OCI-M2 (cell line): ENCODE results near the gene MICALL1.

Source experiments
- DNase-seq: peaks from one replicate; lab custom pipeline; 2025; ENCODE audit not compliant: unreplicated experiment; lab: John Stamatoyannopoulos, UW

The MICALL1 gene

DNA sequence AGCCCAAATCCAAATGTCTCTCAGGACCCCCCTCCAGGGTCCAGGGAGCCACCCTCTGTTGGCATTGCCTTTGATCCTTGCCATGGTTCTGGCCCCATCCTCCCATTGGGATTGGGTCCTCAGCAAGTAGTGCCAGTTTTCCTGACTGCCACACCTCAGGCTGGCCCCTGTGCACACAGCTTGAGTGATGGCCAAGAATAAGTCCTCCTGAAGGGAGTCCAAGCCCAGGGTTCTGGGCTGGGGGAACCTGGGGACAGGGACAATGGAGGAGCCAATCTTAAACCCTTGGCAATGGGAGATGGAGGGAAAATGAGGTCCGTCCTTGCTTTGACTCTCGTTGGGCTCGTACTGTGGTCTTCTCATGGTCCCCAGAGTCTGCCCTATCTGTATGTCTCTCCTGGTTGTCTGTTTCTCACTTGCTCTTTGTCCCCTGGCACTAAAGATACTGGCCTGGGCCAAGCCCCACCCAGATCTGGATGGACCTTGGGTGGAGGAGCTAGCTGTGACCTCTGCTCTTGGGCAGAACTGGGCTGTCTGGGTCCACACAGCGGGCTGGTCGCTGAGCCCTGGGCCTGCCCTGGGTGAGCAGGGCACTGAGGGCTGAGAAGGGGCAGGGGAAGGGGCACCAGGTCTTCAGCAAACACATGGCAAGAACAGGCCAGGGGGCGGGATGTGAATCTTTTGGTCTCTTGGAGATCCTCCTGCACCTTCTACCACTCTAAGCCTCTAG is 75.3 kb downstream of the MICALL1 start:
- no peak for DNase-seq

GRCh38 chr22:37982151-37982785 is 76.2 kb downstream of the MICALL1 start:
- DNase-seq, result no peak

DNA sequence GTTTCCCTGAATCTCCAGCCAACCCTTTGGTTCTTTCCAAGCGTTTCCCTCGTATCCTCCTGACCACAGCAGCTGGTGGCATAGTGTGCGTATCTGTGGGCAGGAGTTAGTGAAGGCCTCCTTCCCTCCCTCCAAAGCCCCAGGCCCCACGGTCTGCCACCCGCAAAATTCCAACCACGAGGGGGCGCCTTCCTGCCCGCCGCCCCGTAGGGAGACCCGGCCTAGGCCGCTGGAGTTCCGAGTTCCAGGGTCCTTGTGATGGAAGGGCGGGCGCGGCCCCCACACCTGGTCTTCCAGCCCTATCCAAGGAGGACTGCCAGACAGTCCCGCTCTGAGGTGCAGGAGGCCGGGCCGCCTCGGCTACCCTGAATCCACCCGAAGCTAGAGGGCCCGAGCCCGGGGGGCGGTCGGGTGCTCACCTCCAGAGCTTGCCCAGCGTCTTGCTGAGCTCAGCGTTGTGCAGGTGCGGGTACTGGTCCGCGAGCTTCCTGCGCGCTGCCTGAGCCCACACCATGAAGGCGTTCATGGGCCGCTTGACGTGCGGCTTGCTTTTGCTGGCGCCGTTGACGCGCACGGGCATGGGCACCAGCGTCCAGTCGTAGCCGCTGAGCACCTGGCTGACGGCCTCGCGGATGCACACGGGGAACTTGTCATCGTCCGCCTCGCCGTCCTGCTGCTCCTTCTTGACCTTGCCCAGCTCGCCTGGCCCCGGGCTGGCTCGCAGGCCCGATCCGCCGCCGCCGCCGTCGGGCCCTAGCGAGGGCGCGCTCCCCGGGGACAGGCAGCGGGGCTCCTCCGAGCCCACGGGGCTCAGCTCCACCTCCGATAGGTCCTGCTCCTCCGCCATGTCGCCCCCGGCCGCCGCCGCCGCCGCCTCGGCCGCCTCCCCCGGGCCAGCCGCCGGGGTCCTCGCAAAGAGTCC is 77.1 kb downstream of the MICALL1 start:
- no peak for DNase-seq

DNA sequence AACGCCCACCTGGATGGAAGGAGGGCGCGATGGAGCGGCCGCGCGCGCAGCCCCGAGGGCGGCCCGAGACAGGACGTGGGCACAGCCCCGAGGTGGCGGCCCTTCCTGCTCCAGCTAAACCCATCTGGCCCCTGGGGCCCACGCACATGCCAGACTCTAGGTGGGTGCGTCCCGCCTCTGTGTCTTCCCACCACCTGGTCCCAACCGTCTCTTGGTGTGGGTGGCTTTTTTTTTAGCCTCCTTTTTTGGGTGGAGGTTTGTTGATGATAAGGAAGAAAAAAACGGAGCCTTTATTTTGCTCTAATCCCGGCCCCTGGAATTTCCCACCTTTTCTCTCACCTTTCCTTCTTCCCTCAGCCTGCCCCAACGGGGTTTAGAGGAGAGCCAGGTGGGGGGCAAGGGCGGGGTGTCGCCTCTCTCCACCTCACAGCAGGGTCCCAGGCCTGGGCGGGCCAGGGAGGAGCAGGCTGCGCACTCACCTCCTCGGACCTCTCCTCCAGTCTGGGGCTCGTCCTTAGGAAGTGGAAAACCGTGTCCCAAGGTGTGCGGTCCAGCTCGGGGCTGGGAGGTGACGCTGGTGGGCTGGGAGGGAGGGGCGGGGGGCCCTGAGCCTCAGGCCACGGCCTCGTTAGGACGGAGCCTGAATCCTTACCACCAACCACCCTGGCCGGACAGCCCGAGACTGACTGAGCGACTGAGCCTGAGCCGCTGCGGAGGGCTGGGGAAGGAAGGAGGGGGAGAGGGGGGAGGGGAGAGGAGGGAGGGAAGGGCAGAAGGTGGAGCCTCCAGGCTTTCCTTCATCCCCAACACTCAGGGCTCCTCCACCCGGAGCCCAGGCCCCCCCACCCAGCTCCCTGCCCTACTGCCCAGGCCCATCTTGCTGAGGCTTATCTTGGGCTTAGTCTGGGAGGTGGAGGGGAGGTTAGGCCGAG is 78.0 kb downstream of the MICALL1 start, which contains the start of gene SOX10:
Gene SOX10 (minus strand): TSS at position 696 of the 932 bp plus-strand sequence. CDS start 771 bp downstream, outside the sequence.
- DNase-seq, result no peak

- no peak for DNase-seq
Measured at GRCh38 chr22:37985050-37985585, 79.0 kb downstream of the MICALL1 start.

GRCh38 chr22:37985751-37986281 is 79.7 kb downstream of the MICALL1 start:
- DNase-seq, result no peak

- no peak for DNase-seq
Measured at GRCh38 chr22:37986371-37986770, 80.3 kb downstream of the MICALL1 start.

GRCh38 chr22:37989146-37990045 is 83.3 kb downstream of the MICALL1 start:
- DNase-seq, result no peak

- DNase-seq, result no peak
Measured at GRCh38 chr22:37990301-37990700, 84.2 kb downstream of the MICALL1 start.

GRCh38 chr22:37990862-37991261 is 84.8 kb downstream of the MICALL1 start:
- no peak for DNase-seq

DNA sequence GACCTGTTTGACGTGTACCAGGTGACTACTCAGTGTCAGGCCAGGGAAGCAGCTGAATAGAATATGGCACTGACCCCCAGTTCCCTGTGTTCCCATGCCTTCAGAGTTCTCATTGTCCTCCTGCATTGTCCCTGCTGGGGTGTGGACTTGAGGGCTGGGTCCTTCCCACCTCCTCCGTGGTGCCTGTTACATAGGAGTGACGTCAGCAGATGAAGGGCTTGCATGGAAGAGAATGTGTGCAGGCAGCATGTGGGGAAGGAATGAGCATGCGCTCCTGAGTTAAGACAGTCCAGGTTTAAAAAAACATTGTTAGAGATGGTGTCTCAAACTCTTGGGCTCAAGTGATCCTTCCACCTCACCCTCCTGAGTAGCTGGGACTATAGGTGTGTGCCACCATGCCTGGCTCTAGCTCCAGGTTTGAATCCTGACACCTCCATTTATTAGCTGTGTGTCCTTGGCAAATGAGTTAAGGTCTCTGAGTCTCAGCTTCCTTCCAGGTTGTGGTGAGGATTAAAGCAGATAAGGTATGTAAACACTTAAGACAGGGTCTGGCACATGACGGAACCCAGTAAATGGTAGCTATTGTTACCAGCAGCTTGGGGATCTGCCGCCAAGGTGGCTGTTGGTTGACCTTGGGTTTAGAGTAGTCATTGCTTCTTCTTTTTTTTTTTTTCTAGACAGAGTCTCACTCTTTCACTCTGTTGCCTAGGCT is 85.8 kb downstream of the MICALL1 start:
- no peak for DNase-seq
